Measurements from ENCODE around the gene P2RX4. TPM values are rescaled to one million over a fixed set of nuclear protein-coding genes. Genes with fewer than 3 reads are reported as not detected.

Gene P2RX4
- total RNA-seq, 1 donor from 2014 or later = 4.3 TPM

DNA sequence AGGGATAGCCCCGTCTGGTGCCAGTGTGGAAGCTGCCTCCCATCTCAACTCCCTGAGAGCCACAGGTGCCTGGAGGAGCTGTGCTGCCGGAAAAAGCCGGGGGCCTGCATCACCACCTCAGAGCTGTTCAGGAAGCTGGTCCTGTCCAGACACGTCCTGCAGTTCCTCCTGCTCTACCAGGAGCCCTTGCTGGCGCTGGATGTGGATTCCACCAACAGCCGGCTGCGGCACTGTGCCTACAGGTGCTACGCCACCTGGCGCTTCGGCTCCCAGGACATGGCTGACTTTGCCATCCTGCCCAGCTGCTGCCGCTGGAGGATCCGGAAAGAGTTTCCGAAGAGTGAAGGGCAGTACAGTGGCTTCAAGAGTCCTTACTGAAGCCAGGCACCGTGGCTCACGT is 25.5 kb upstream of the P2RX4 start:
- H3K9me3 ChIP-seq = peaks cover 0 to 5% of the 10 kb centered on the region in 2 donors
- no peaks in the 10 kb centered on the region for H3K27me3 ChIP-seq
- TF ChIP-seq CTCF (IDR thresholded peaks at IDR 0.05) = no peak
- intact Hi-C loops (cut with DNase I) = no loop called here
- no peak overlapping the region for H3K27ac ChIP-seq
- no peaks in the 10 kb centered on the region for H3K36me3 ChIP-seq
- no peak overlapping the region for H3K4me3 ChIP-seq
- DNase-seq (ENCODE audit: low spot score in 2 of 2) = no peak
- no peaks in the 10 kb centered on the region for H3K4me1 ChIP-seq

DNA sequence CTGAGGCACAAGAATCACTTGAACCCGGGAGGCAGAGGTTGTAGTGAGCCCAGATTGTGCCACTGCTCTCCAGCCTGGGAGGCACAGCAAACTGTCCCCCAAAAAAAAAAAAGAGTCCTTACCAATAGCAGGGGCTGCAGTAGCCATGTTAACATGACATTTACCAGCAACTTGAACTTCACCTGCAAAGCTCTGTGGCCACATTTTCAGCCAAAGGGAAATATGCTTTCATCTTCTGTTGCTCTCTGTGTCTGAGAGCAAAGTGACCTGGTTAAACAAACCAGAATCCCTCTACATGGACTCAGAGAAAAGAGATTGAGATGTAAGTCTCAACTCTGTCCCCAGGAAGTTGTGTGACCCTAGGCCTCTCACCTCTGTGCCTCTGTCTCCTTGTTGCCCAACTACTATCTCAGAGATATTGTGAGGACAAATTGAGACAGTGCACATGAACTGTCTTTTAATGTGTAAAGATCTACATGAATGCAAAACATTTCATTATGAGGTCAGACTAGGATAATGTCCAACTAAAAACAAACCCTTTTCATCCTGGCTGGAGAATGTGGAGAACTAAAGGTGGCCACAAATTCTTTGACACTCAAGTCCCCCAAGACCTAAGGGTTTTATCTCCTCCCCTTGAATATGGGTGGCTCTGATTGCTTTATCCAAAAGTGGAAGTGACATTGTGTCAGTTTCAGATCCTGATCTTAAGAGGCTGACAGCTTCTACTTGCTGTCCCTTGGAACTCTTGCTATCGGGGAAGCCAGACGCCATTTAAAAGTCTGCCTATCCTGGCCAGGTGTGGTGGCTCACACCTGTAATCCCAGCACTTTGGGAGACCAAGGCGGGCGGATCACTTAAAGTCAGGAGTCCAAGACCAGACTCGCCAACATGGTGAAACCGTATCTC is 24.7 kb upstream of the P2RX4 start:
- peaks cover 0 to 5% of the 10 kb centered on the region in 2 donors for H3K9me3 ChIP-seq
- intact Hi-C loops (cut with DNase I) = no loop called here
- no peaks in the 10 kb centered on the region for H3K36me3 ChIP-seq
- TF ChIP-seq CTCF (IDR thresholded peaks at IDR 0.05) = no peak
- no peaks in the 10 kb centered on the region for H3K27me3 ChIP-seq
- no peak overlapping the region for H3K27ac ChIP-seq
- H3K4me3 ChIP-seq = no peak overlapping the region
- no peaks in the 10 kb centered on the region for H3K4me1 ChIP-seq
- no peak for DNase-seq (ENCODE audit: low spot score in 2 of 2)

DNA sequence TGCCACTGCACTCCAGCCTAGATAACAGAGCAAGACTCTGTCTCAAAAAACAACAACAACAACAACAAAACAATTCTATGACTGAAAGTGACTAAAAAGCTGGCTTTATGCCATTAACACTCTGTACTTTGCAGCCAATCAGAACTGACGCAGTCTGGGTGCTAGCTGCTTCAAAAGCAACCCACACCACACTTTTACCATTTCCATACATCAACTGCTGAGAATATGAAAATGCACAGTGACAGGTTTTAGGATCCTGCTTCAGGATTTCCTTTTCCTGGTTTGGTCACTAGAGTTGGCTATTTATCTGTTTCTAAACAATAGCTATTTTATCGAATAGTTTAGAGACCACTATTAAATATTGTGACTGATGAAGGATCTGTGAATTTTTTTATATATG is 23.1 kb upstream of the P2RX4 start:
- intact Hi-C loops (cut with DNase I) = no loop called here
- no peak for DNase-seq (ENCODE audit: low spot score in 2 of 2)
- Histone ChIP-seq H3K9me3 (peaks cover 0 to 3% of the 10 kb centered on the region in 2 donors), H3K4me1 (no peaks in the 10 kb centered on the region), H3K36me3 (no peaks in the 10 kb centered on the region), H3K27me3 (no peaks in the 10 kb centered on the region), H3K4me3 (no peak overlapping the region), H3K27ac (no peak overlapping the region)
- TF ChIP-seq CTCF (IDR thresholded peaks at IDR 0.05) = no peak

DNA sequence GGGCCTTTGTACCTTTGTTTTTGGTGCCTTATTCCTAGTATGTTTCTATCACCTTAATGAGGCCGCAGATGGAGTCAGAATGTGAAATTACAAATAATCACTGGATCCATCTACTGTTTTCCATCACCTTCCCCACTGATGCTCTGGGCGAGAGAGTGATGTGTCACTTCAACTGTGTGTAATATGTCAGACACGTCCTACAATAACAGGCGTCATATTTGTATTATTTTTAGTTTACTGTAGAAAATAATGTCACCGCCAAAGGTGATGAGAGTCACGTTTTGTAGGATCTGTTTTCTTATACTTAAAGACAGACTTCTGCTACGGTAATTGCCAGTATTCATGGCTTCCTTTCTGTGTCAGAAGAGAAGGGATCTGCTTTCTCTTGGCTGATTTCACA is 22.4 kb upstream of the P2RX4 start:
- TF ChIP-seq CTCF (IDR thresholded peaks at IDR 0.05) = no peak

DNA sequence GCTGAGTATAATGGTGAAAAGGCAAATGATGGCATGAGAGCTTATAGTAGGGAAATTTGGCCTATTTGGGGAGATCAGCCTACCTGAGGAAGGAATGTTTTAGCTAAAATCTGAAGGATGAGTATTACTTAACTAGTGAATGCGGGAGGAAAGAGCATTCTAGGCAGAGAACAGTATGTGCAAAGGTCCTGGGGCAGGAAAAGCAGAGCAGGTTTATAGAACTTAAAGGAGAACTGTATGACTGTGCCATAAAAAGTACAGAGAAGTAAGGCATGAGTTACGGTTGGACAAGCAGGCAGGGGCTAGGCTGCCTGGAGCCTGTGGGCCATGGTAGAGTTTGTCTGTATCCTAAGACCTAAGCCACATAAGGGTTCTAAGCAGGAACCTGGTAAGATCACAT is 21.7 kb upstream of the P2RX4 start:
- H3K4me1 ChIP-seq = no peaks in the 10 kb centered on the region
- no peaks in the 10 kb centered on the region for H3K9me3 ChIP-seq
- no peak overlapping the region for H3K4me3 ChIP-seq
- no peaks in the 10 kb centered on the region for H3K36me3 ChIP-seq
- no peaks in the 10 kb centered on the region for H3K27me3 ChIP-seq
- no peak for DNase-seq (ENCODE audit: low spot score in 2 of 2)
- no peak overlapping the region for H3K27ac ChIP-seq
- intact Hi-C loops (cut with DNase I) = no loop called here
- TF ChIP-seq CTCF (IDR thresholded peaks at IDR 0.05) = no peak

More for the DNA sequence above, 22.4 kb upstream of the P2RX4 start:
- no peaks in the 10 kb centered on the region for H3K27me3 ChIP-seq
- DNase-seq (ENCODE audit: low spot score in 2 of 2) = no peak
- H3K27ac ChIP-seq = no peak overlapping the region
- no peaks in the 10 kb centered on the region for H3K9me3 ChIP-seq
- H3K36me3 ChIP-seq = no peaks in the 10 kb centered on the region
- H3K4me3 ChIP-seq = no peak overlapping the region
- intact Hi-C loops (cut with DNase I) = no loop called here
- no peaks in the 10 kb centered on the region for H3K4me1 ChIP-seq

Measured in ascending aorta (tissue), 2 donors.